NCI-H1417 (cell line): Measurements from ENCODE around the gene FCER1G.
"Not testable (repeated sequence)": the region's sequence is repeated elsewhere in the genome, so short reads cannot be mapped to it uniquely, and the experiment has no call there.

ENCODE experiments used
- DNase-seq, 3 experiments: peaks; one replicate each; lab custom pipeline; 2025; lab: John Stamatoyannopoulos, UW

Gene FCER1G

DNA sequence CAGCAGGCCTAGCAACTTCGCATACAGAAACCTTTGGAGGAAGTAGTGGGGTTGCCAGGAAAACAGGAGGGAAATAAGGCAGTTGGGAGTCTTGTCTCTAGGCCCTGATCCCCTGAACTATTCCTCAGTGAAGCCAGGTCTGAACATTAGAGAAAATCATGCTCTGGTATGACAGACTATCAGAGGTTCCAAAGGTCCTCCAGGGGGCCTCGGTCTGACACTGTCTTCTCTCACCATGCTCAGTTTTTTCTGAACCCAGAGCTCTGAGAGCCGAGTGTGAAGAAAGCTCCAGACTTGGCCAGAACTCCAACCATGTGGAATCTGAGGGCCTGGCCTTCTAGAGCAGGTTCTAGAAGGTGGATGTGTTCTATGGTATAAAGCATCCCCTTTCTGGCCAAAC is 14.8 kb downstream of the FCER1G start:
- peak in 1 of 3 experiments; percentile 4 for DNase-seq

DNA sequence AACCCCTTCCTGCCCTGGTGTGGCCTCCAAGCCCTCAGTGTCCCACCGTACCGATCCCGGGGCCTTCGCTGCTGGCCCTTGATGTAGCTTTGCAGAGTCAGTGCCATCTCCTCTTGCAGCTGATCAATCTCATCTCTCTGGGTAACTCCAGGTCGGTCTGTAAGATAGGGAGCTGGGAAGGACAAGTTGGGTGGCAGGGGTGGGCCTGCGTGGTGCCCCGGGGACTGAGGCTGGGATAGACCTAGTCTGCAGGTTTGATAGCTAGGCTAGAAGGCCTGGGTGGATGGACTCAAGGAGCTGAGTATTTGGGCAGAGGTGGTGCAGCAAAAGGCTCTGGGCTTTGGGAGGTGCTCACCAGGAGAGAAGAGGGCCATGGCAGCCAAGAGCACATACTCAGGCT is 15.7 kb downstream of the FCER1G start:
- no peak for DNase-seq

DNA sequence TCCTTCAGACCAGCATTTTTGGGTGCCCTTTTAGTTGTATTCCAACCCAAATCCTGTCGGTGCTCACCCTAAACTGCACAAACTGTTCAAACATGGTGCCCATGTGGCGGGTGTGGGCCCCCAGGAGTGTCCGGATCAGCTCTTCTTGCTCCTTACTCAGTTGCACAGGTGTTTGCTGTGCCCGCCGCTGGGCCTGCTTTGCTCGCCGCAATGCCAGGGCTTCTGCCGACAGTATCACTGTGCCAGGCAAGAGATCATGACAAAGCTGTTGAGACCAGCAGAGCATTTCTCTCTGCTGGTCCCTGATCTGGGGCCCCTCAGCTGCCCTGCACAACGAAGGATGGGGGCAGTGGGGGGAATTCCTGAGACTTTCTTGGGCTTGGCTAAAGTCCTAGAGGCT is 18.0 kb downstream of the FCER1G start:
- no peak for DNase-seq

DNA sequence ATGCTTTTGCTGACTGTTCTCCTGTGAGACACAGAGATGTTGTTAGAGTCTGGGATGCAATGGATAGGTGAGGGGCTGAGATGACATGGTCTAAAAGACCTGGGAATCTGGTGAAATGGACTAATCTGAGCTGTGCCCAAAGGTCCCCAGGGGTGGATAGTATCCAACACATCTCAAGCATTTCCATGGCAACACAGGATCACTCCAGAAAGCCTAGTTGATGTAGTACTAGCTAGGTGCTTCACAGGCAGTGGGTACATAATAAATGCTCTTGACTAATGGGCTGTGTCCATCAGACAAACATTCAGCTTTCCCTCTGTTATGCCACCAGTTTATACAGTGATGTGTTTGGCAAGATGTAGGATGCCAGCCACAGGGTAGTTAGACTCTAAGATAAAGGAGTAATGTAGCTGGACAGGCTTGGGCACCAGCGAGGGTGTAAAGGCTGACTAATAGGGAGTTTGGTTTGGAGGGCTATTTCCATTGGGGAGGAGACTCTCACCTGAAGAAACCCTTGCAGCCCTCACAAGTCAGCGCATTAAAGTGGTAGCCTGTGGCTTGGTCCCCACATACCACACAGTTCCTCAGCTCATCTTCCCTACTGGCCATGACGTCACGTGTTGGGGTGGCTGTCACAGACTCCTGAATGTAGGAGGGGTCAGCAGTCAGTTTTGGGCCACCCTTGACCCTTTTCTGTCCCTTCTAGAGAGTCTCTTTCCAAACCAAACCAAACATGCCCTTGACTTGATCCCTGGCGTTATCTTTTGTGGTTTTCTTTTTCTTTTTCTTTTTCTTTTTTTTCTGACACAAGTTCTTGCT is 21.1 kb downstream of the FCER1G start:
- DNase-seq: peak in 2 of 3 experiments; percentile 12 to 35

DNA sequence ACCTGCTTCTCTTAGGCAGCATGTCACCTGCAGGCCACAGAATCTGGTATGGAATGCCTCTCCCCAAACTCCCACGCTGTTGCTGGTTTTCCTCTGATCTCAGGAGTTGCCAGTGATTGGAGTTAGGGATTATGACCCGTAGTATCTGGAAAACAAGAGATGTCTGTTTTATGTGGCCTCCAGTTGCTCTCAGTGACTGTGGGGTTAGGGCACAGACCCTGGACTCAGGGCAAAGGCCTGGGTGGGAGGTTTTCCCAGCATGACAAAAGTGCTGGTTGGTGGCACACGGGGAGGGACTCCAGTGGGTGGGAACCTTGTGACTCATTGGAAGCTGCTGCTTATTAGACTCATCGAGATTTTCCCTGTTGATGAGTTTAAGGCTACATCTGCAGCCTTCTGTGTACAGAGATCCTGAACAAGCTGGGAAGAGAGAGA is 23.0 kb downstream of the FCER1G start, which contains the start of gene NR1I3:
TSS of gene NR1I3 (minus strand) at position 165 of the 435 bp plus-strand sequence. CDS start 1,638 bp downstream, outside the sequence.
- DNase-seq: no peak

DNA sequence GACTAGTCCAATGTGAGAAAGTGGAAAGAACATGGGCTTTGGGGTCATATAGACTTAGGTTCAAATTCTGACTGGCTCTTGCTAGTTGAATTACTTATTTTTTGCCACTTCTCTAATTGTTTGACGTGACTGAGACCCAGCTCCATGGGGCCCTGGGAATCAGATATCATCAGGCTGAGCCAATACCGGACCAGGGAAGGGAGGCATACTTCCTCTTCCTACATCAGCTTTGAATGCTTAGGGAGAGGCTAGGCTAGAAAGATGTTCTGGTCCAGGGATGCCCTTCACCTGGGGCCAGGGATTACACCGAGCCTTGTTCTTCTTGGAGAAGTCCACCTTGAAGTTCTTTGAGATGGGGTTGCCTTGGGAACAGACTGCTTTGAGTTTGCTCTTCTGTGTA is 26.6 kb downstream of the FCER1G start:
- peak in 1 of 3 experiments; percentile 5 for DNase-seq

DNA sequence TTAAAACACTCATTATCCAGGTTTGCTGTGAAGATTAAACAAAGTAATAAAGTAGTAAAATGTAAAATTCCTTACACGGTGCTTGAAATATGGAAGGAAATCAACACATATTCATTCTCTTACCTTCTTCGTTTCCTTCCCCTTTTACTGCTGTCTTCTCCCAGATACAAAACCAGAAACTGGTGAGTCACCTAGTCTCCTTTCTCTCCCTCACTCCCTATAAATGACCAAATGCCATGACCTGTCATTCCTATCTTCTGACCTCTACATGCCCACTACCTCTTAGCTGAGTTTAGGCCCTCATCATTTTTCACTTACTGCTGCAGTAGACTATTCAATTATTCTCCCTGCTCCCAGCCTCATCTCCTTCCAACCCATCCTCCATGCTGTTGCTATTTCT is 27.2 kb downstream of the FCER1G start:
- DNase-seq: no peak

DNA sequence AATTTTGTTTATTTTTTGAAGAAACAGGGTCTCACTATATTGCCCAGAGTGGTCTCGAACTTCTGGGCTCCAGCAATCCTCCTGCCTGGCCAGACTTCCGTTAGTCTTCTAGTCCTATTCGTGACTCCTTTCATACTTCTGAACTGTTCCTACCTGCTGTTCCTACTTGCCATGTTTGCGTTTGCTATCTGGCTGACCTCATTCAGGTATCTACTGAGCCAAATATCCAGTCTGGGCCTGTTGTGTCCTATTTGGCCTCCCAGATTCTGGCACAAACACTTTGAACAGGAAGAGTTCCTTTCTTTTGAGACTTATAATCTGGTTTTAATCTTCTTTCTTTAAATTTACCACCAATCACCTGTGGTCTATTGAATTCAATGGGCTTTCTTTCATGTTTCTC is 29.8 kb downstream of the FCER1G start:
- no peak for DNase-seq

DNA sequence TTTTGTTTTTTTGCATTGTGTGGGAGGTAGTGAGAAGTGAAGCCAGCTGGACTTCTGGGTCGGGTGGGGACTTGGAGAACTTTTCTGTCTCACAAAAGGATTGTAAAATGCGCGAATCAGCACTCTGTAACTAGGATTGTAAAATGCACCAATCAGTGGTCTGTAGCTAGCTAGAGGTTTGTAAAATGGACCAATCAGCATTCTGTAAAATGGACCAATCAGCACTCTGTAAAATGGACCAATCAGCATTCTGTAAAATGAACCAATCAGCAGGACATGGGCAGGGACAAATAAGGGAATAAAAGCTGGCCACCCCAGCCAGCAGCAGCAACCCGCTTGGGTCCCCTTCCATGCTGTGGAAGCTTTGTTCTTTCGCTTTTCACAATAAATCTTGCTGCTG is 35.0 kb downstream of the FCER1G start:
- not testable (repeated sequence) for DNase-seq

DNA sequence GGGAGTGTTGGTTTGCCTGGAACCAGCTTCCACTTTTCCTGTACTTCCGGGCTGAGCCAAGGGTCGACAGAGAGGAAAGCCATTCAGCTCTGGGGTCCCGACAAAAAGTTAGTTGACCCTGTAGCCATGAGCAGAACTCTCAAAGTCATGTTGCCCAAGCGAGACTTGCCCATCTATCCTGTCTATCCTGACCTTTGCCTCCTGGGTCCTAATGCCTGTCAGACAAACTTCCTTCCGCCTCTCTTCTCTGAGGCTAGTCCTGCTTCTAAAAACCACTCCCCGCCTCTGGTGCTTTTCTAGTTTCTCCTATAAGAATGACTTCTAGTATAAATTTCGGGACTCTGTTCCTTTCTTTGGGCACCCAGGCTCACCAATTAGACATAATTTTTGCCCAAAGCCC is 35.7 kb downstream of the FCER1G start:
- no peak for DNase-seq

DNA sequence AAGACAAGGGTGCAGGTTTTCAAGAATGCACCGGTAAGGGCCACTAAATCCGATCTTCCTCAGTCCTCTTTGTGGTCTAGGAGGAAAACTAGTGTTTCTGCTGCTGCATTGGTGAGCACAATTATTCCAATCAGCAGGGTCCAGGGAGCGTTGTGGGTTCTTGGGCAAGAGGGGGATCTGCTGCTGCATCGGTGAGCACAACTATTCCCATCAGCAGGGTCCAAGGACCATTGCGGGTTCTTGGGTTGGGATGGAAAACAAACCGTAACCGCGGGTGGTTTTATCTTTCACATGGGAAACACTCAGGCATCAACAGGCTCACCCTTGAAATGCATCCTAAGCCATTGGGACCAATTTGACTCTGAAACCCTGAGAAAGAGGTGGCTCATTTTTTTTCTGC is 36.5 kb downstream of the FCER1G start:
- no peak for DNase-seq

DNA sequence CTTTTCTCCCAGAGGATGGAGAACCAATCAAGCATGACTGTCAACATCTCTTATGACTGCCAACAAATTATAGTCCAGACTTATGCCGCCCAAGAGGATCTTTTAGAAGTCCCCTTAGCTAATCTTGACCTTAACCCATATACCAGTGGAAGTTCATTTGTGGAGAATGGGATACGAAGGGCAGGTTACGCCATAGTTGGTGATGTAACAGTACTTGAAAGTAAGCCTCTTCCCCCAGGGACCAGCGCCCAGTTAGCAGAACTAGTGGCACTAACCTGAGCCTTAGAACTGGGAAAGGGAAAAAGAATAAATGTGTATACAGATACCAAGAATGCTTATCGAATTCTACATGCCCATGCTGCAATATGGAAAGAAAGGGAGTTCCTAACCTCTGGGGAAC is 40.2 kb downstream of the FCER1G start:
- peak in 1 of 3 experiments; percentile 45 for DNase-seq

DNA sequence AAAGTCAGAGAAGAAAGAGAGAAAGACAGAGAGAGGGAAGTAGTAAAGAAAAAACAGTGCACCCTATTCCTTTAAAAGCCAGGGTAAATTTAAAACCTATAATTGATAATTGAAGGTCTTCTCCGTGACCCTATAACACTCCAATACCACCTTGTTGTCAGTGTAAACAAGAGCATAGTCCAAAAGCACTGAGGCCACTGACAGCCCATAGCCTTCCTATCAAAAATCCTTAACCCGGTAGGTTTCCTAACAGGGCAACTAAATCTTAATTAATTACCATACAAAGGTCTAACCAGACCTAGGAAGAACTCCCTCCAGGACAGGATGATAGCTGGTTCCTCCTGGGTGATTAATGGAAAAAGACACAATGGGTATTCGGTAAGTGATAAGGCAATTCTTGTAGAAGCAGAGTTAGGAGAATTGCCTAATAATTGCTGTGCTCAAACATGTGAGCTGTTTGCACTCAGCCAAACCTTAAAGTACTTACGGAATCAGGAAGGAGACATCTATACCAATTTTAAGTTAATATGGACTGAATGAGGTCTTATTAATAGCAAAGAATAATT is 40.9 kb downstream of the FCER1G start:
- not testable (repeated sequence) for DNase-seq

DNA sequence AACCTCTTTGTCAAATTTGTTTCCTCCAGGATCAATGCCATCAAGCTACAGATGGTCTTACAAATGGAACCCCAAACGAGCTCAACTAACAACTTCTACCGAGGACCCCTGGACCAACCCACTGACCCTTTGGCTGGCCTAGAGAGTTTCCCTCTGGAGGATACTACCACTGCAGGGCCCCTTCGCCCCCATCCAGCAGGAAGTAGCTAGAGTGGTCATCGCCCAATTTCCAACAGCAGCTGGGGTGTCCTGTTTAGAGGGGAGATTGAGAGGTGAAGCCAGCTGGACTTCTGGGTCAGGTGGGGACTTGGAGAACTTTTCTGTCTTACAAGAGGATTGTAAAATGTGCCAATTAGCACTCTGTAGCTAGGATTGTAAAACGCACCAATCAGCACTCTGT is 42.0 kb downstream of the FCER1G start:
- not testable (repeated sequence) for DNase-seq

DNA sequence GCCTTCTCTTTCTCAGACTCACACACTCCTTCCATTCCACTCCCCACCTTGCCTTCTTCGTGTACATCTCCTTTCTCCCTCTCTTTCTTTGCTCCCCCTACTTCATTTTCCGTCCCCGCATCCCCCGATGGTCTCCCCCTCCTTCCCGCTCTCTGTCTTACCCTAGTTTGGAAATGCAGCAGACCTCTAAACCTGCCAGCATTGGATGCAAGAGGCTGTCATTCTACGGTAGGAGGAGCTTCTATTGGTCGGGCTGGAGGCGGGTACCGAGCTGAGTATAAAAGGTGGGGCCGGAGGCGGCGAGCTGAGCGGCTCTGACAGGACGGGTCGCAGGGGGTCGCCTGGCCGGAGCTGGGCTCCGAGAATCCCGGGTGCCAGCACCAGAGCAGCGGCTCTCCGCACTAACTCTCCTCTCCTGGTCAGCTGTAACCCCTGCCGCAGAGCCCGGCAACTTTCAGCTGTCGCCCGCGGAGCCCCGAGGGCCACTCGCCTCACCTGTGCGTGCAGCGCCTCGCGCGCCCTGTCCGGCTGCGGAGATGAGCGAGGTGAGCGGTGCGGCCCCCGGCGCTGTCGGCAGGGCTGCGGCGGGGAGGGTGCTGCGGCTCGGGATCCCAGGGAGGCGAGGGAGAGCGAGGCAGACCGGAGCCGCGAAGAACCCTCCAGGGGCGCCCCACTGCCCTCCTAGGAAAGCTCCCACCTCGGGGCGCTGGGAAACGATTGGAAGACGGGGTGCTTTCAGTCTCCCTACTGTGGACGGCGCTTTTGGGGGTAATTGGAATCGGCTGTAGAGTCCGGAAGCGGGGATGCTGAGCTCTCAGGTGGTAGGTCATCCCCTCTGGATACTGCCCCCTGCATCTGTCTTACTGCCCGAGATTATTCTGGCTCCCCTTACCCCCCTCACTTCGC is 43.6 kb downstream of the FCER1G start, which contains the start of gene PCP4L1:
TSS of gene PCP4L1 (plus strand) at position 307 of the 906 bp plus-strand sequence. CDS start at position 537, 230 bp downstream.
- peak; percentile 38 to 66 (median 45) for DNase-seq

DNA sequence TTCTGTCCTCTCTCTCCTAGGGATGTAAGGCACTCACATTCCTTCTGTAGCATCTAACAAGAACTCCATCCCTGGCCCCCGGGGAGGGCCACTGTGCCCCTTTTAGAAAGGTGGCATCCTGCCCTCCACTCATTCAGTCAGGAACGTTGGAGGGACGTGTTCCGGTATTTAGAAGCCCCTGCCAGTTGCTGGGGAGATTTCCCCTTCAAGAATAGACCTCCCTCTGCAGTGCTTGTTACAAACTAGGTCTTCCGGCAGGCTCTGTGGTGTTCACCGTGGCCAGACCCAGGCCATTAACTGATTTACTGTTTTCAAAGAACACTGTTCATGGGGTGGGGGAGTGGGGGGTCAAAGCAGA is 44.2 kb downstream of the FCER1G start:
- peak in 1 of 3 experiments; percentile 13 for DNase-seq

DNA sequence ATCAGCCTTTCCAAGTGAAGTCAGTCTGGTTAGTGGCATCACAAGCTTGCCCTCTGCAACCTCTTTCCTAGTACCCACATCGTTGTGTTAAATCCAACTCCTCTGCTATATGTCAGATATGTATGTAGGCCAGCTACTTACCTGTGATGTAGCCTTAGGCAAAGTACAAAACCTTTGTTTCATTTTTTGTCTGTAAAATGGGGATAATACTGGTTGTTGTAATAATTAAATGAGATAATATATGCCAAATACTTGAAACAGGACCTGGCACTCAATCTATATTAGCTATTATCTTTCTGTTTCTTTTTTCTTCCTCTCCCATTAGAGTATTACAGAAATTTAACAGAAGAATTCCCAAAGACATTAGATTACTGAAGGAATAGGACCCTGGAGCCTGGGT is 44.7 kb downstream of the FCER1G start:
- DNase-seq: no peak

DNA sequence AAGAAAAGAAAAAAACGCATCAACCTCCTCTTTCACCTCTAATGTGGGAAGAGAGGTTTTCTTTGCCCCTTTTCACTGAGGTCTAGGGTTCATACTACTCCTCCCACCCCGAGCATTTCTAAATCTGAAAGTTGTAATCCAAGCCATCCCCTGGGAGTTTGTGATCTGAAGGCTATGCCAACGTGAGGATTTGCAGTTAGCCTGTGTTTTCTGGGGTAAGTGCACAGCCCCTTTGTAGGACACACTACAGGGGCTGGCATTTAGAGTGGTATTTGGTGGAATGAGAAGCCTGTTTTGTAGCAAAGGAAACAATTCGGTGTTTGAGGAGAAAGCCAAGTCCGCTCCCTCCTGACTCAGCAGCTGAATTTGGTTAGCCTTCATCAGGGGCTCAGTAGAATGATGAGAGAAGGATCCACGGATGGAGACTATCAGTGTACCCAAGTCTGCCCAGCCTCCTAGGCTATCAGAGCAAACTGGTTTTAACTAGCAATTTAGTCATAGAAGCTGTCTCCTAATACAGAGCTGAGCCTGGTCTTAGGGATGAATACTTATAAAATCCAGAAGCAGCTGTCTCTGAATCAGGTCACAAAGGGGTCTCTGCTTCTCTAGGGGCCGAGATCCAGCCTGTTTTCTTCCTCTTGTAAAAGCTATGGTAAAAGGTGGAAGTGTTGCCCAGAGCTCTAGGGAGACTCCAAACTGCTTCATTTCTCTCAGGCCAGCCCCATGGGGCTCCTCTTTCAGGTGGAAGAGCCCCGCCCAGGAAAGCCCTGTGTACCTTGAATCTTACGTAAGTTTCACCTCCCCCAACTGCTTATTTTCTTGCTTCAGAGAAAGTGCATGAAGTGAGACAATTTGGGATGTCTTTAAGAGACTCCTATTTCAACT is 45.5 kb downstream of the FCER1G start:
- peak; percentile 47 to 65 (median 64) for DNase-seq

DNA sequence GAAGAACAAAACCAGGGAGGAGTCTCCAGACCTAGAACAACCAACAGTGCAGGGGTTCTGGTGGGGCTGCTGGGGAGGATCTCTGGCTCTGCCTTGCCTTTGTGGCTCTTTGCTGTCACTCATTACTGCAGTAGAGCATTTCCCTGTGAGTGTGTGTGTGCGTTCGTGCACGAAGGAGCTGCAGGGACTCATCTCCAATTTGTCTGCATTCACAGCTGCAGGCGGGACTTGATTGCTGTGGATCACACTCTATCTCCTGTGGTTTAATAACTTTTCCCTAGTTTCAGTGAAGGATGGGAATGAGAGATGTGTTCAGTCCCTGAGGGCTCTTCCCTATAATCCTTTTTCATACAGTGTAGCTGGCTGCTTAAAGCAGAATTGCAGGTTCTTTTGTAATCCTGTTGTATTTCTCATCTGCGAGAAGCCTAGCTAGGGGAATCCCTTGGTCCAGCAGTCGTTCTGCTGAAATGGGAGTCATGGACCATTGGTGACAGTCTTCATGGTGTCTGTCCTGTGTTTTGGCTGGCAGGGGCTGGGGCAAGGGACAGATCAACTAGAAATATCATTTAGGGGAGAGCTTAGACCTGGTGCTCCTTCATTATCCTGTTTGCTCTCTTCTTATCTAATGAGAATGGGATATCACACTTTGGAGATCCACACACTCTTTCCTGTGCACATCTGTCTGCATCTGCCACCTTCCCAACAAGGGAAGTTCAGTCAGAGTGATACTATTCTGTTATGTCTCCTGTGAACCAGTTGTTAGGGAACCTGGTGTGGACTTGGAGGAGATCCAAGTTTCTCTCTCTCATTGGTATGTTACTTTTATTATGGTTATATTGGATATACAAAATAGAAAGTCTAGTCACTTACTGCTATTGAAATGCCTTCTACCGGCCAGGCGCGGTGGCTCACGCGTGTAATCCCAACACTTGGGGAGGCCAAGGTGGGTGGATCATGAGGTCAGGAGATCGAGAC is 46.5 kb downstream of the FCER1G start:
- DNase-seq: peak; percentile 47 to 65 (median 64)

DNA sequence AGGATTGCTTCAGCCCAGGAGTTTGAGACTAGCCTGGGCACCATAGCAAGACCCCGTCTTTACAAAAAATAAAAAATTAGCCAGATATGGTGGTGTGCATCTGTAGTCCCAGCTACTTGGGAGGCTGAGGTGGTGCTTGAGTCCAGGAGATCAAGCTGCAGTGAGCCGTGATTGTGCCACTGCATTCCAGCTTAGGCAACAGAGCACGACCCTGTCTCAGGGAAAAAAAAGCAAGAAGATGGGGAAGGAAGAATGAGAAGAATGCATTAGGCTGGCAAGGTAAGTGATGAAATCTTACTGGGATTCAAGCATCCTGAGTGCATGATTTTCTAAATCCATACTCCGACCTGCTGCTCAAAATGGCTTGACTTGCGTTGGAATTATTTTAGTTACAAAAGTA is 50.2 kb downstream of the FCER1G start:
- DNase-seq: no peak
